Measurements from ENCODE around the gene PLSCR1.

DNA sequence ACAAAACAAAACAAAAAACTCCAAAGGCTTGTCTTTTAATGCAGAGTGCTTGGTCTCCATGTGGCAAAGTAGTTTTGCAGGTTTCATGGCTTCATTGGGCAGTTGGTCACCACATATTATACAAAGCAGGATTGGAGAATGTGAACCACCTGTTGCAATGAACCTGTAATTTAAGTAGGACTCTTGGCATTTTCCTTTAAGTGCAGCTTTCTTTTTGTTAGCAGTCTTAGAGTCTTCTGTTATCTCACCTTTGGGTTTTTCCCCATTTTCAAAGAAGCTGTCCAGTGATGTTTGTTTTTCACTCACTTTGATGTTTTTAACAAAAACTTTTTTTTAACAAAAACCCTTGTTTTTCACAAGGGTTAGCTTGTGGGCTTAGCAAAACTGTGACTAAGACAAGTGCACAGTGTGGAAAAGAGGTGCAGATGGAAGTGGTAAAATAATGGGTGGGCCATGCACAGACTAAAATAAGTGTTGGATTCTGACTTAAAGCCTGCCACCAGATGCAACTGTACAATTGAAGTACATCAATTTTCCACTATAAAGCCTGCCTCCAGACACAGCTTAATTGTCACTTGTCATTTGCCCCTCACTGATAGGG, 2.9 kb upstream of the PLSCR1 start:
- TF ChIP-seq, protein P1, sequence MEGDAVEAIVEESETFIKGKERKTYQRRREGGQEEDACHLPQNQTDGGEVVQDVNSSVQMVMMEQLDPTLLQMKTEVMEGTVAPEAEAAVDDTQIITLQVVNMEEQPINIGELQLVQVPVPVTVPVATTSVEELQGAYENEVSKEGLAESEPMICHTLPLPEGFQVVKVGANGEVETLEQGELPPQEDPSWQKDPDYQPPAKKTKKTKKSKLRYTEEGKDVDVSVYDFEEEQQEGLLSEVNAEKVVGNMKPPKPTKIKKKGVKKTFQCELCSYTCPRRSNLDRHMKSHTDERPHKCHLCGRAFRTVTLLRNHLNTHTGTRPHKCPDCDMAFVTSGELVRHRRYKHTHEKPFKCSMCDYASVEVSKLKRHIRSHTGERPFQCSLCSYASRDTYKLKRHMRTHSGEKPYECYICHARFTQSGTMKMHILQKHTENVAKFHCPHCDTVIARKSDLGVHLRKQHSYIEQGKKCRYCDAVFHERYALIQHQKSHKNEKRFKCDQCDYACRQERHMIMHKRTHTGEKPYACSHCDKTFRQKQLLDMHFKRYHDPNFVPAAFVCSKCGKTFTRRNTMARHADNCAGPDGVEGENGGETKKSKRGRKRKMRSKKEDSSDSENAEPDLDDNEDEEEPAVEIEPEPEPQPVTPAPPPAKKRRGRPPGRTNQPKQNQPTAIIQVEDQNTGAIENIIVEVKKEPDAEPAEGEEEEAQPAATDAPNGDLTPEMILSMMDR (IDR thresholded peaks at IDR 0.05 in 8 of 11, conservative IDR thresholded peaks at IDR 0.05 in 3 of 11) = no peak
- TF ChIP-seq POLR2A (IDR thresholded peaks at IDR 0.05) (no peak), POLR2AphosphoS5 (IDR thresholded peaks at IDR 0.05) (no peak)
